Smooth muscle cell (in vitro differentiated cells): ENCODE measurements around the gene DNAJC16. TPM values are rescaled to one million over a fixed set of nuclear protein-coding genes. Genes with fewer than 3 reads are reported as not detected.

Experiments used
- DNase-seq: peaks from one replicate; lab custom pipeline; 2025; ENCODE audit not compliant: unreplicated experiment; lab: John Stamatoyannopoulos, UW
- H2AFZ ChIP-seq: fragments of 200-600 bp; sonication (generic); 2 replicates; pipeline ENCODE4 v1.6.0; 2016; ENCODE audit warnings: antibody characterized with exemption, low read depth, mild to moderate bottlenecking
- H3F3A ChIP-seq: fragments of 200-600 bp; sonication (generic); 2 replicates; pipeline ENCODE4 v1.6.0; 2017; ENCODE audit warnings: antibody characterized with exemption, low read depth
- H3K27ac ChIP-seq: fragments of 200-600 bp; sonication (generic); 2 replicates; pipeline ENCODE4 v1.5.1; 2016; ENCODE audit warnings: low read depth, mild to moderate bottlenecking
- H3K27me3 ChIP-seq: fragments of 200-600 bp; sonication (generic); 2 replicates; pipeline ENCODE4 v1.6.1; 2016; ENCODE audit warnings: low read depth, mild to moderate bottlenecking
- H3K36me3 ChIP-seq: fragments of 200-600 bp; sonication (generic); 2 replicates; pipeline ENCODE4 v1.5.1; 2016; ENCODE audit warnings: low read depth
- H3K4me1 ChIP-seq: fragments of 200-600 bp; sonication (generic); 2 replicates; pipeline ENCODE4 v1.5.1; 2016; ENCODE audit warnings: low read depth
- H3K4me2 ChIP-seq: fragments of 200-600 bp; sonication (generic); 2 replicates; pipeline ENCODE4 v1.6.0; 2016; ENCODE audit warnings: mild to moderate bottlenecking
- H3K4me3 ChIP-seq: fragments of 200-600 bp; sonication (generic); 2 replicates; pipeline ENCODE4 v1.5.1; 2016; ENCODE audit warnings: mild to moderate bottlenecking
- H3K79me2 ChIP-seq: fragments of 200-600 bp; sonication (generic); 2 replicates; pipeline ENCODE4 v1.6.0; 2016; ENCODE audit warnings: low read depth, mild to moderate bottlenecking
- H3K9ac ChIP-seq: fragments of 200-600 bp; sonication (generic); 2 replicates; pipeline ENCODE4 v1.6.0; 2016; ENCODE audit warnings: low read depth
- H3K9me3 ChIP-seq: fragments of 200-600 bp; sonication (generic); replicated peaks from 2 replicates; pipeline ENCODE4 v1.5.1; 2016; ENCODE audit warnings: low read depth
- H4K20me1 ChIP-seq: fragments of 200-600 bp; sonication (generic); 2 replicates; pipeline ENCODE4 v1.6.0; 2016; ENCODE audit warnings: low read depth
- CTCF ChIP-seq: fragments of 200-600 bp; sonication (generic); IDR thresholded peaks from 2 replicates; pipeline ENCODE4 v1.5.1; 2017; ENCODE audit warnings: borderline replicate concordance, mild to moderate bottlenecking, antibody characterized with exemption; ENCODE audit not compliant: insufficient read depth, poor library complexity, severe bottlenecking
- WGBS: methylation state at CpG from one replicate; pipeline ENCODE4 v1.1.7; 2016; ENCODE audit warnings: low lambda C conversion rate; 5-methylcytosine and 5-hydroxymethylcytosine counted together
- polyA plus RNA-seq: library from polyadenylated mRNA; unstranded; fragments of >200 nt; fragmentation: Nextera tagmentation; extraction: Ambion mirVana; gene quantifications from 2 replicates; pipeline ENCODE4 v1.2.1, GENCODE V29; 2016
- total RNA-seq: library from RNA; depleted of rRNA; stranded (reverse); fragments of >200 nt; gene quantifications from 2 replicates; pipeline ENCODE4 v1.2.3, GENCODE V29; 2014

Gene DNAJC16
- total and polyA plus RNA-seq, 2 experiments from 2014 or later = 4.0 to 18.3 TPM

GRCh38 chr1:15526021-15526489 lies 593 bp upstream of the DNAJC16 start:
- Histone ChIP-seq H3K79me2 (peaks cover 36% of the 10 kb centered on the region), H3K4me1 (peaks cover 27% of the 10 kb centered on the region), H3K9ac (peak overlapping the region; percentile 67), H4K20me1 (peaks cover 6% of the 10 kb centered on the region), H3K9me3 (no peaks in the 10 kb centered on the region), H3F3A (peaks cover 8% of the 10 kb centered on the region), H3K4me2 (peak overlapping the region; percentile 79), H3K4me3 (peak overlapping the region; percentile 87), H3K36me3 (no peaks in the 10 kb centered on the region), H3K27me3 (no peaks in the 10 kb centered on the region), H2AFZ (peak overlapping the region; percentile 49), H3K27ac (peak overlapping the region; percentile 99)
- DNase-seq = no peak
- TF ChIP-seq CTCF = no peak
- WGBS = 7% methylated on average over 9 of the region's 9 CpGs

- H3K27me3 ChIP-seq = no peaks in the 10 kb centered on the region
- H3K9ac ChIP-seq = no peak overlapping the region
- H3K4me3 ChIP-seq = no peak overlapping the region
- TF ChIP-seq CTCF = no peak
- no peak overlapping the region for H3K4me2 ChIP-seq
- no peak overlapping the region for H2AFZ ChIP-seq
- WGBS = 96% methylated on average over 4 of the region's 4 CpGs
- H3F3A ChIP-seq = peaks cover under 1% of the 10 kb centered on the region
- no peaks in the 10 kb centered on the region for H3K9me3 ChIP-seq
- H3K36me3 ChIP-seq = no peaks in the 10 kb centered on the region
- peaks cover 22% of the 10 kb centered on the region for H4K20me1 ChIP-seq
- peaks cover 48% of the 10 kb centered on the region for H3K79me2 ChIP-seq
- H3K4me1 ChIP-seq = peaks cover 14% of the 10 kb centered on the region
- no peak for DNase-seq
- H3K27ac ChIP-seq = no peak overlapping the region
Measured at GRCh38 chr1:15531003-15531402, 4.4 kb downstream of the DNAJC16 start.

GRCh38 chr1:15531682-15532081 lies 5.0 kb downstream of the DNAJC16 start:
- no peak overlapping the region for H3K4me3 ChIP-seq
- no peaks in the 10 kb centered on the region for H3F3A ChIP-seq
- H3K9me3 ChIP-seq = no peaks in the 10 kb centered on the region
- WGBS = 97% methylated on average over 2 of the region's 2 CpGs
- no peak for TF ChIP-seq CTCF
- H3K27ac ChIP-seq = no peak overlapping the region
- DNase-seq = no peak
- peaks cover 12% of the 10 kb centered on the region for H3K4me1 ChIP-seq
- no peak overlapping the region for H2AFZ ChIP-seq
- H3K4me2 ChIP-seq = no peak overlapping the region
- H4K20me1 ChIP-seq = peaks cover 22% of the 10 kb centered on the region
- no peak overlapping the region for H3K9ac ChIP-seq
- peaks cover 48% of the 10 kb centered on the region for H3K79me2 ChIP-seq
- H3K36me3 ChIP-seq = no peaks in the 10 kb centered on the region
- no peaks in the 10 kb centered on the region for H3K27me3 ChIP-seq

GRCh38 chr1:15538771-15539170 lies 12.1 kb downstream of the DNAJC16 start:
- no peaks in the 10 kb centered on the region for H3K79me2 ChIP-seq
- 97% methylated on average over 6 of the region's 6 CpGs for WGBS
- TF ChIP-seq CTCF = no peak

More at GRCh38 chr1:15538771-15539170, 12.1 kb downstream of the DNAJC16 start:
- Histone ChIP-seq H2AFZ (no peak overlapping the region), H3K4me1 (no peaks in the 10 kb centered on the region), H3K4me3 (no peak overlapping the region), H3K27ac (no peak overlapping the region), H3K27me3 (no peaks in the 10 kb centered on the region), H3F3A (peaks cover 3% of the 10 kb centered on the region), H3K9me3 (no peaks in the 10 kb centered on the region), H4K20me1 (no peaks in the 10 kb centered on the region), H3K36me3 (no peaks in the 10 kb centered on the region), H3K9ac (no peak overlapping the region), H3K4me2 (no peak overlapping the region)
- no peak for DNase-seq
